ENCODE measurements around the gene USP4. TPM values are rescaled to one million over a fixed set of nuclear protein-coding genes. Genes with fewer than 3 reads are reported as not detected.

USP4 gene
- total and polyA plus RNA-seq, 2 of the 8 experiments (the other 6 are each of a cell fraction or from before 2014, with no cell fraction given), result 16.0 to 27.8 TPM

DNA sequence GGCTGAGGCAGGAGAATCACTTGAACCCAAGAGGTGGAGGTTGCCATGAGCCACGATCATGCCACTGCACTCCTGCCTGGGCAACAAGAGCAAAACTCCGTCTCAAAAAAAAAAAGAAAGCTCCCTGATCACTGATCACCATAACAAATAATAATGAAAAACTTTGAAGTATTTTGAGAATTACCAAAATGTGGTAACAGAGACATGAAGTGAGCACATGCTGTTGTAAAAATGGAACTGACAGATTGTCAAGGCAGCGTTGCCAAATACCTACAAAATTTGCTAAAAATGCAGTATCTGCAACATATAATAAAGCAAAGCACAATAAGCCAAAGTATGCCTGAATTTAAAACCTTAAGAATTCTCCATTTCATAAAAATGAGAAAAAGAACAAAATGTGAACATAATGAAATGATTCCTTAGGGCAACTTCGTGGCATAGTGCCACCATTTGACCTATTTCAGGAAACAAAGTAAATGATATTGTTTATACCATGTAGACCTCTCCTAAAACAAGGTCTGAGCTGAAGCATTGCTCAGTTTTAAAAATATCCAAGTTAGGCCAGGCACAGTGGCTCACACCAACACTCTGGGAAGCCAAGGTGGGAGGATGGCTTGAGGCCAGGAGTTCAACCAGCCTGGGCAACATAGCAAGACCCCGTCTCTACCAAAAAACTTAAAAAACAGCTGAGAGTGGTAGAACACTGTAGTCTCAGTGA is 5.8 kb downstream of the USP4 start:
- no peak overlapping the region for H3K9ac ChIP-seq (replicated peaks in 1 of 4; ENCODE audit: extremely low read depth in 1 of 4, low read depth in 3 of 4, low read length in 3 of 4)
- H4K91ac ChIP-seq (replicated peaks; ENCODE audit: insufficient read length, low read length), result no peak overlapping the region
- H3K79me1 ChIP-seq (ENCODE audit: low read depth, low read length), result no peaks in the 10 kb centered on the region
- H3K36me3 ChIP-seq (ENCODE audit: control insufficient read depth in 2 of 4, insufficient read depth in 4 of 4, low read length in 3 of 4), result peaks cover 0 to 22% (median 7%) of the 10 kb centered on the region in 4 experiments; a peak in 6 of 8 replicates
- H3K56ac ChIP-seq (replicated peaks; ENCODE audit: insufficient read length, low read depth, low read length), result no peak overlapping the region
- H3K27me3 ChIP-seq (replicated peaks in 1 of 4; ENCODE audit: control insufficient read depth in 3 of 4, extremely low read depth in 1 of 4, insufficient read depth in 3 of 4, low read length in 3 of 4), result no peaks in the 10 kb centered on the region
- H3K18ac ChIP-seq (ENCODE audit: extremely low read depth, low read length), result no peak overlapping the region
- no peak overlapping the region for H3K4ac ChIP-seq (replicated peaks; ENCODE audit: insufficient read length, low read depth, low read length)
- H2BK15ac ChIP-seq (ENCODE audit: low read length), result no peak overlapping the region
- no peak overlapping the region for H3K4me3 ChIP-seq (ENCODE audit: extremely low read depth in 1 of 4, insufficient read depth in 2 of 4, low read depth in 3 of 4, low read length in 4 of 4)
- H2AFZ ChIP-seq (ENCODE audit: low read length), result no peak overlapping the region
- no peaks in the 10 kb centered on the region for H3K9me3 ChIP-seq (ENCODE audit: insufficient read depth in 2 of 2, low read depth in 1 of 2, low read length in 1 of 2)
- H4K8ac ChIP-seq (ENCODE audit: extremely low read depth, insufficient read depth, low read length), result no peak overlapping the region
- H3K79me2 ChIP-seq (ENCODE audit: control insufficient read depth in 1 of 2, insufficient read depth in 2 of 2, low read length in 2 of 2), result peaks cover 0 to 3% of the 10 kb centered on the region in 2 experiments; a peak in 1 of 4 replicates
- no peak overlapping the region for H2BK5ac ChIP-seq (ENCODE audit: low read depth, low read length)
- no peak for TF ChIP-seq BCL11A (IDR thresholded peaks at IDR 0.05; ENCODE audit: low read depth in 2 of 2, low read length in 2 of 2)
- TF ChIP-seq, protein P1, sequence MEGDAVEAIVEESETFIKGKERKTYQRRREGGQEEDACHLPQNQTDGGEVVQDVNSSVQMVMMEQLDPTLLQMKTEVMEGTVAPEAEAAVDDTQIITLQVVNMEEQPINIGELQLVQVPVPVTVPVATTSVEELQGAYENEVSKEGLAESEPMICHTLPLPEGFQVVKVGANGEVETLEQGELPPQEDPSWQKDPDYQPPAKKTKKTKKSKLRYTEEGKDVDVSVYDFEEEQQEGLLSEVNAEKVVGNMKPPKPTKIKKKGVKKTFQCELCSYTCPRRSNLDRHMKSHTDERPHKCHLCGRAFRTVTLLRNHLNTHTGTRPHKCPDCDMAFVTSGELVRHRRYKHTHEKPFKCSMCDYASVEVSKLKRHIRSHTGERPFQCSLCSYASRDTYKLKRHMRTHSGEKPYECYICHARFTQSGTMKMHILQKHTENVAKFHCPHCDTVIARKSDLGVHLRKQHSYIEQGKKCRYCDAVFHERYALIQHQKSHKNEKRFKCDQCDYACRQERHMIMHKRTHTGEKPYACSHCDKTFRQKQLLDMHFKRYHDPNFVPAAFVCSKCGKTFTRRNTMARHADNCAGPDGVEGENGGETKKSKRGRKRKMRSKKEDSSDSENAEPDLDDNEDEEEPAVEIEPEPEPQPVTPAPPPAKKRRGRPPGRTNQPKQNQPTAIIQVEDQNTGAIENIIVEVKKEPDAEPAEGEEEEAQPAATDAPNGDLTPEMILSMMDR (IDR thresholded peaks at IDR 0.05; ENCODE audit: control extremely low read depth in 1 of 3, insufficient read depth in 1 of 3, low read depth in 1 of 3, low read length in 3 of 3), result no peak
- H3K27ac ChIP-seq (ENCODE audit: low read depth, low read length), result no peak overlapping the region
- no peaks in the 10 kb centered on the region for H4K20me1 ChIP-seq (replicated peaks in 1 of 2; ENCODE audit: control insufficient read depth in 1 of 2, insufficient read depth in 2 of 2, low read length in 2 of 2)
- 0 out of 7 replicates have a peak, but pooled peaks cover 0 to 1% (median 0%) of the 10 kb centered on the region in 4 experiments for H3K4me1 ChIP-seq (replicated peaks in 1 of 4; ENCODE audit: control insufficient read depth in 3 of 4, insufficient read depth in 4 of 4, low read length in 3 of 4)
- H3K23ac ChIP-seq (ENCODE audit: insufficient read length), result no peak overlapping the region
- no peak overlapping the region for H3K4me2 ChIP-seq (ENCODE audit: insufficient read depth in 1 of 2, low read depth in 2 of 2, low read length in 2 of 2)
- no peak overlapping the region for H2AK5ac ChIP-seq (ENCODE audit: low read depth, low read length)
- no peak overlapping the region for H4K5ac ChIP-seq (ENCODE audit: insufficient read length, low read depth, low read length)
- H3K14ac ChIP-seq (ENCODE audit: insufficient read length), result no peak overlapping the region
- no peak overlapping the region for H2BK120ac ChIP-seq (replicated peaks; ENCODE audit: low read depth, low read length)
- CTCF ChIA-PET (ENCODE audit: partially characterized antibody), result interaction anchor here (0.6 to 1.5 kb wide), 5 partner anchors 9 to 469 kb away, joined by 3 to 4 read pairs (median 3); partner anchors contain the start of gene LAMB2
- FAIRE-seq, result no peak
- H2BK20ac ChIP-seq (ENCODE audit: low read length), result no peak overlapping the region
- DNase-seq (ENCODE audit: low read depth in 1 of 2, low spot score in 2 of 2), result no peak
- POLR2A ChIA-PET (ENCODE audit: partially characterized antibody), result interaction anchor here (1.2 kb wide), 1 partner anchor 23 kb away, joined by 4 read pairs; no protein-coding TSS in a partner anchor
- H3K23me2 ChIP-seq (ENCODE audit: low read depth, low read length), result no peaks in the 10 kb centered on the region
- H2BK12ac ChIP-seq (ENCODE audit: low read depth, low read length), result no peak overlapping the region
- 92% methylated on average over 5 of the region's 5 CpGs; no CpG with 5 or more reads in 1 of the 2 experiments for WGBS, 2 experiments (ENCODE audit: extremely low coverage in 1 of 2, insufficient coverage in 1 of 2, insufficient read length in 1 of 2, insufficient replicate concordance in 2 of 2, low coverage in 1 of 2, low lambda C conversion rate in 2 of 2, missing lambda C conversion rate in 1 of 2)
